Measurements from ENCODE around the gene H2BK1.

- no peak for TF ChIP-seq EZH2 (IDR thresholded peaks at IDR 0.05; ENCODE audit: low read length, missing control alignments)
- no peak for TF ChIP-seq CTCF (conservative IDR thresholded peaks at IDR 0.05 in 1 of 2, IDR thresholded peaks at IDR 0.05 in 1 of 2; ENCODE audit: low read depth in 1 of 2, low read length in 2 of 2)
These were observed 14.5 kb downstream of the H2BK1 start for GRCh38 chr7:151195616-151196450.

Measured in fibroblast of lung (primary cell).